SK-N-DZ (cell line): Measurements from ENCODE around the gene POLQ.
"Not testable (repeated sequence)": the region's sequence is repeated elsewhere in the genome, so short reads cannot be mapped to it uniquely, and the experiment has no call there.

Source experiments
- DNase-seq: peaks from one replicate; pipeline ENCODE4 v3.0.0-alpha.2; 2015; ENCODE audit warnings: low spot score

Gene POLQ

DNA sequence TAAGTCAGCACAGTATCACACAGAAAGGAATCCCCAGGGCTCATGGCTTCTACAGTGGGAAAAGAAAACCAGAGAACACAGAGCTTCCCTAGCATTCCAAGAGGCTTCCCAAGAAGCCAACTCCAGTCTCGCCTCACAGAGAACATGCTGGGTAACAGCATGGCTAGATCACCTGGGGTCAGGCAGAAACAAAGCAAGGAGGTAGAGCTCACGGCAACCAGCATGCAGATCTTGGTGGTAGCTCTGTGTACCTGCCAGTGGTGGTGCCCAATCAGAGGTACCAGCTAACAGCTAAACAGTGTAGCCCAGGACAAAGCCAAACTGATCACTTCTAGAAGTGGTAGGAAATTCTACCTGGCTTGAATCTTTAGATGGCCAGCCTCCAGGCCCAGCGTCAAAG is 31.3 kb downstream of the POLQ start:
- DNase-seq: no peak

GRCh38 chr3:121508389-121508788 is 37.4 kb downstream of the POLQ start:
- DNase-seq: no peak

- no peak for DNase-seq
Observed at GRCh38 chr3:121505256-121505655, 40.5 kb downstream of the POLQ start.

- DNase-seq: no peak
Observed at GRCh38 chr3:121504618-121505017, 41.2 kb downstream of the POLQ start.

DNA sequence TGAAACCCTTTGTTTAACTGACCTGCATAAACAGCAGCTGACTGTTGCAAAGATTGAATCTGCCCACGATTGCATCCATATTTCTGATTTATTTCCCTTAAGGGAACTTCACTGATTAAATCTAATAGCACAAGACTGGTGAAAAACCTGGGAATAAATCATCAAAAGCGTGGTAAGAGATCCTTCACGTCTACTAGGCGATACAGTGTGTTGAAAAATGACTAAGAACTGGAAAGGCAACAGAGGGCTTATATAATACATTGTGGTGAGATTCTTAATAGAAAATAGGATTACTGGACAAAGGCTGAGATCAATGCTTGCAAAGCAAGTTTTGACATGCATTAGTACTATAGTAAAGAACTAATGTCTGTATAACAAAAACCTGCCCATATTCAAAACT is 49.0 kb downstream of the POLQ start:
- no peak for DNase-seq

- DNase-seq: no peak
Observed at GRCh38 chr3:121493431-121493830, 52.4 kb downstream of the POLQ start.

DNA sequence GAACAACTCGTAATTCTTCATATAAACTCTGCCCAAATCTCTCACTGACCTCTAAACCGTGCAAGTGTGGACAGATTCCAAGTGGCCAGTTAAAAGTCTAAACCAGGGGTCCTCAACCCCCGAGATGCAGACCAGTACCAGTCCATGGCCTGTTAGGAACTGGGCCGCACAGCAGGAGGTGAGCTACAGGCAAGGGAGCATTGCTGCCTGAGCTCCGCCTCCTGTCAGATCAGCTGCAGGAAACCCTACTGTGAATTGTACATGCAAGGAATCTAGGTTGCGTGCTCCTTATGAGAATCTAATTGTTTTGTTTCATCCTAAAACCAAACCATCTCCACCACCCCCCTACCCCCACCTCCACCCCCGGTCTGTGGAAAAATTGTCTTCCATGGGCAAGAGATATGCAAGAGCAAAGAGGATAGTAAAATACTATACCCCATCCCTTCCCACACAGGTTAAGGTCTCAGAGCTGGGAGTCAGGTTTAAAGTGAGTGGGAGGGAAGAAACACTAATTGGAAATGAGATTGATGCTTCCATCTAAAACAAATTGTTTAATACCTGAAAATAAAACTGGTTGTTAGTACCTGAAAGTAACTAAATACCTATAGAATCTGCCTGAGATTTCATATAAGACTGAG is 54.0 kb downstream of the POLQ start:
- DNase-seq: no peak

DNA sequence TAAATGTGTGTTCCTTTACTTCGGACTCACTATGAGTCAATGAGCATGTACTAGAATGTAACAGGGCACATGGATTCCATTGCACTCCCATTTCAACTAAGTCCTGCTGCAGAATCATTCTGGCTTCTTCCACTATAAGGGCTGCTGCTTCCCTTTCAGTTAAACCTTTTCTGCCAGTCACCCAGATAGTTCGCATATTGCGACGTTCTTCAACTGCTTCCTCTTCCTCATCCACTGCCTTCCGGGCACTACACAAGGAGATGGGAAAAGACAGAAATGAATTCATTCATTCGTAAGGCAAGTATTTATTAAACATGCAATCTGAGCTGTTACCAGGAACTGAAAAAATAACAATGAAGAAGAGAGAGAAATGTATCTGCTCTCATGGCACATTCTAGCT is 55.6 kb downstream of the POLQ start:
- no peak for DNase-seq

DNA sequence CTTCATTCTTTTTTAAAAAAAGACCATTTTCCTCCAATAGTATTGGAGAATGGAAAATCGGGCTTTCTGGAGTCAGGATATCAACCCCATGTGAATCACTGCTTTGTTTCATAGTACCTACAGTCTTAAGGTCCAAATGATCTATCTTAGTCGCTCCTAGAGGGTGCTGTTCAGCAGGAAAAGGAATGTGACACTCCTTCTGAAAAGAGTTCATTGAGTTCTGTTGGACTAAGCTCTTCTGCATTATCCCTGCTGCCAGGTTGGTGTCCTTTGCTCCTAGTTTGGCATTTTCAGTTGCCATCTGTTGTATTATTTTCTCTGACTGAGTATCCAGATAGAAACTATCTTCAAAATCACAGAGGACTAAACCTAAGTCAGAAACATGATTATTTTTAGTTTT is 57.2 kb downstream of the POLQ start:
- no peak for DNase-seq

DNA sequence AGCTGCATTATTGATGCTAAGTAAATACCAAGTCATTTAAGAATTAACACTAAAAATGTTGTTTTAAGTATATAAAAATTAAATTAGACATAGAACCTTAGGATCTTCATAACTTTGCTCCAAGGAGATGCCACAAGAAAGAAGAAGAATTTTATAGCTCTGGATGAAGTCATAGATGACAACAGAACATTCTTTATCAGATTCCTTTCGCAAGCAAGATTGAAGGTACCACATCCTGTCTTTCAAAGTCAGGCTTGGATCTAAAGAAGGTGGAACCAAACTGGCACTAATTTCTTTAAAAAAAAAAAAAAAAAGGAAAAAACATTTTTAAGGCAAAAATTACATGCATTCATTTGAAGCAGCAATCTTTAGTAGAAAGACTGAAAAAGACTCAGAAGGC is 62.5 kb downstream of the POLQ start:
- DNase-seq: no peak

DNA sequence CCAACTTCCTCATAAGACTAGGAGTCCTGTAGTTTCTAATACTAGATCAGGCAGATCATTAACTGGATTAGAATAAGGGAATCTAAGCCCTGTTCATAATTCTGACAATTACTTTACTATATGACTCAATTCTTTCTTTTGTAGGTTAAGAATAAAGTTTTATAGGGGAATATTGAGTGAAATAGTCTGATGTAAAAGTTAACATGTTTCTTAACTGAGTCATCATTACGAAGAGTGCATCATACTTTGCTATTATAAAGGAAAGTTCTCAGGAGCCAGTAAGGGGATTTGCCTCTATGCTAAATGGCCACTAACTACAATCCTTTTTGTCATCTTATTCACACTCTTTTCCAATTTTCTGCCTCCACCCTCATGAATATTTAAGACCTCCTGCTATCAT is 63.1 kb downstream of the POLQ start:
- no peak for DNase-seq

DNA sequence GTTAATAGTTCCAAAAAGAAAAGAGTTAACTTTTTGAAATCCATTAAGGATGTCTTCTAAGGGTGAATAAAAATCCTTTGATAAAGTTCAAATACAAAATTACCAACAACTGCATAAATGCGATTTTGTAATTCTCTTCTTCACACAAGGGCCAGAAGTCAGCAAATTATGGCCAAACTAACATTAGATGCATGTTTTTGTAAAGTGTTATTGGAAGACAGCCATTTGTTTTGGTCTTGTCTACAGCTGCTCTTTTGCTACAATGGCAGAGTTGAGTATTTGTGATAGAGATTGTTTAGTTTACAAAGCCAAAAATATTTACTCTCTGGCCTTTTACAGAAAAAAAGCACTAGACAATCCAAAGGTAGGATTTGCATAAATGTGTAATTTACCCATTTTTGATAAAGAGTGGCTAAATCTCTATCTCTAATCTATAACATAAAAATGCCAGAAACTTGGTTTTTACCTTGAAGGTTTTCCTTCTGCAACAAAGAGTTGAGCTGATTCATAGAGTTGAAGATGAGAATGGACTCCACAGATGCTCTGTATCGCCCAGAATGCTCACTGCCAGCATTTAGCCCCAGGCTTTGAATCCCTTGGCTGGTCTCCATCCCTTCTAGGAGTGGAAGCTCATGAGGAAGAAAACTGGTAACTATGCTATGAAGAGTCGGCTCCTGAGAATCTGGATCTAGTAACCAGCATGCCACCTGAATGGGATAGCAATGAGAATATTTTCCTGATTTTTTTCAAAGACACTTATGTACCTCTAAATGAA is 64.5 kb downstream of the POLQ start:
- DNase-seq: no peak

GRCh38 chr3:121477589-121477988 is 68.2 kb downstream of the POLQ start:
- no peak for DNase-seq

DNA sequence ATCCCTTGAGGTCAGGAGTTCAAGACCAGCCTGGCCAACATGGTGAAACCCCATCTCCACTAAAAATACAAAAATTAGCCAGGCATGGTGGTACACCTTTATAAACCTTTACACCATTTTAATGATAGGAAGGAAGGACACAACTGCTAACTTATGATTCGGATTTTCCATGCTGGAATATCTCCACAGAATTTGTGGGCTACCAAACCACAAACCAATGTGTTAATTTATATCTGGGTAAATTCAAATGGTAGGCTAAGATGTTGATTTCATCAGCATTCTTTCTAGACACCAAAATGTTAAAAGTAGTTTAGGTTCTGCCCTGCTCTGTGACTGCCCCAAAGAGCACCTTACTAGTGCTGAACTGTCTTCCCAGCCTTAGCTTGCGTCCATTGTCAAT is 72.8 kb downstream of the POLQ start:
- DNase-seq: no peak

- DNase-seq: no peak
Observed at GRCh38 chr3:121467085-121467484, 78.7 kb downstream of the POLQ start.

- DNase-seq: no peak
Observed at GRCh38 chr3:121463745-121464144, 82.0 kb downstream of the POLQ start.

GRCh38 chr3:121462565-121462964 is 83.2 kb downstream of the POLQ start:
- DNase-seq: no peak

GRCh38 chr3:121451752-121452151 is 94.0 kb downstream of the POLQ start:
- not testable (repeated sequence) for DNase-seq

DNA sequence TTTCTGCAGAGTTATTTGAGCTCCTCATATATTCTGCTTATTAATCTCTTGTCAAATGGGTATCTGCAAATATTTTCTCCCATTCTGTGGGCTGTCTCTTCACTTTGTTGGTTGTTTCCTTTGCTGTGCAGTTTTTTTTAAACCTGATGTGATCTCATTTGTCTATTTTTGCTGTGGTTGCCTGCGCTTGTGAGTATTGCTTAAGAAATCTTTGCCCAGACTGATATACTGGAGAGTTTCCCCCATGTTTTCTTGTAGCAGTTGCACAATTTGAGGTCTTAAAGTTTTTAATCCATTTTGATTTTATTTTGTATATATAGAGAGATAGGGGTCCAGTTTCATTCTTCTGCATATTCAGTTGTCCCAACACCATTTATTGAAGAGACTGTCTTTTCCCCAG is 102.3 kb downstream of the POLQ start:
- no peak for DNase-seq

GRCh38 chr3:121436641-121437040 is 109.1 kb downstream of the POLQ start:
- no peak for DNase-seq

DNA sequence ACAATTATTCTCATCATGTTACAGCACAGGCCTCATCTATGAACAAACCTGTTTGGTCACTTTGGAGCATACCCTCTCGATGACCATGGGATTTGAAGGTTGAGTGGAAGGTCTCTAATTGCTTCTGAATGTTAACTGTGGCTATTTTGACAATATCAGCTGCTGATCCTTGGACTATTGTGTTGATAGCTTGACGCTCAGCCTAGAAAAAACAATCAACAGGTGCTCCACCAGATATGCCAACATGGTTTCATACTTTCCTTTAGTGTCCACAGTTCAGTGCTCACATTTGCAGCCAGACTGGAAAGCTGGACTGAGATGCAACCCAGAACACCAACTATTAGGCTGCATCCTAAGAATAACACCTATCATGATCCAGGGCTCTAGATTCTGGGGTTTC is 109.7 kb downstream of the POLQ start:
- DNase-seq: no peak

DNA sequence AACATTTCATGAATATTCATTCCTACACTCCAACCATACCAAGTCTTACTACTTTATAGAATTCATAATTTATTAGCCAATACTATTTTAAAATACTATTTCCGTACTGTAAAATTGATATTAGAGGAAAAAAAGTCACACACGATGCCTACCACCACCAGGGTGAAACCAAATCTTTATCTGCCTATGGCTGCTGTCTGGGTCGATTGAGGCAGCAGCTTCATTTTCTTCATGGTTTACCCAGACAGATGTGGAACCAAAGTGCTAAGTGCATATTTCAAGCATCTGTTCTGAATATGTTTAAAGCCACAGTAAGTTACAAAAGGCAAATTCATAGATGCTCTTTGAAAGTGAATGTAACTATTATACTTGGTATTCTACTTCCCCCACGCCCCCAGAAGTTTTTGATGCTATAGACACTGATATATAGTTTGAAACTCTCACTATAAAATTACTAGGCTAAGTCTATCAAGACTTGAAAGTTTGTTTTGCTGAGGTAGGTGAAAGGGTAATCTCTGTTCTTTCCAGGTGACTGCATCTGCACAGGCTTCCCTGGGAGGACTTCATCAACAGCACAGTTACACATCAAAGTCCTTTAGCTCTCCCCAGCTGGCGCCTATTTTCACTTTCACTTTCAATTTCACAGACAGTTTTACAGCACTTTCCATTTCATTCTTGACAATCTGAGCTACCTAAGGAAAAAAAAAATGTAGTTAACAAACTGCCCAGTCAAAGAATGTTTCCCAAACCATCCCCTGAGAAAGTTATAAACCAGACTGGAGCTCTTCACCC is 113.9 kb downstream of the POLQ start:
- DNase-seq: no peak
